MM.1S (cell line): ENCODE results near the gene MAP3K2.

Experiments used
- DNase-seq: peaks from one replicate; pipeline ENCODE4 v3.0.0-alpha.2; 2015
- H2AFZ ChIP-seq: fragments of 300-600 bp; sonication (generic); 2 replicates; pipeline ENCODE4 v1.6.0; 2016; ENCODE audit warnings: antibody characterized with exemption, low read length
- H3F3A ChIP-seq: fragments of 300-600 bp; sonication (generic); 2 replicates; pipeline ENCODE4 v1.6.1; 2016; ENCODE audit warnings: mild to moderate bottlenecking, antibody characterized with exemption, low read length, moderate library complexity, mixed read lengths; ENCODE audit not compliant: insufficient read depth
- H3K27ac ChIP-seq: fragments of 300-600 bp; sonication (generic); 2 replicates; pipeline ENCODE4 v1.5.1; 2016; ENCODE audit warnings: mild to moderate bottlenecking, low read length
- H3K27me3 ChIP-seq: fragments of 300-600 bp; sonication (generic); replicated peaks from 2 replicates; pipeline ENCODE4 v1.6.0; 2016; ENCODE audit warnings: low read length; ENCODE audit not compliant: insufficient read depth
- H3K36me3 ChIP-seq: fragments of 300-600 bp; sonication (generic); replicated peaks from 2 replicates; pipeline ENCODE4 v1.6.1; 2016; ENCODE audit warnings: mild to moderate bottlenecking, low read length, mixed read lengths; ENCODE audit not compliant: insufficient read depth
- H3K4me1 ChIP-seq: fragments of 300-600 bp; sonication (generic); 2 replicates; pipeline ENCODE4 v1.6.1; 2016; ENCODE audit warnings: low read length, mixed read lengths
- H3K4me2 ChIP-seq: fragments of 300-600 bp; sonication (generic); 2 replicates; pipeline ENCODE4 v1.6.0; 2016; ENCODE audit warnings: low read depth, low read length
- H3K4me3 ChIP-seq: fragments of 300-600 bp; sonication (generic); 2 replicates; pipeline ENCODE4 v1.5.1; 2016; ENCODE audit warnings: low read length, mixed read lengths
- H3K79me2 ChIP-seq: fragments of 300-600 bp; sonication (generic); 2 replicates; pipeline ENCODE4 v1.6.1; 2016; ENCODE audit warnings: mixed run types, low read length, mixed read lengths
- H3K9ac ChIP-seq: fragments of 300-600 bp; sonication (generic); 2 replicates; pipeline ENCODE4 v1.6.1; 2016; ENCODE audit warnings: low read length, mixed read lengths
- H3K9me2 ChIP-seq: fragments of 300-600 bp; sonication (generic); replicated peaks from 2 replicates; pipeline ENCODE4 v1.6.1; 2016; ENCODE audit warnings: mild to moderate bottlenecking, low read length, mixed read lengths; ENCODE audit not compliant: insufficient read depth
- H3K9me3 ChIP-seq: fragments of 300-600 bp; sonication (generic); replicated peaks from 2 replicates; pipeline ENCODE4 v1.6.1; 2016; ENCODE audit warnings: mild to moderate bottlenecking, low read length, mixed read lengths; ENCODE audit not compliant: insufficient read depth
- H4K20me1 ChIP-seq: fragments of 300-600 bp; sonication (generic); 2 replicates; pipeline ENCODE4 v1.6.1; 2016; ENCODE audit warnings: mild to moderate bottlenecking, low read length, moderate library complexity, mixed read lengths; ENCODE audit not compliant: insufficient read depth
- CTCF ChIP-seq: fragments of 300-600 bp; sonication (generic); IDR thresholded peaks from 2 replicates; pipeline ENCODE4 v1.5.1; 2016; ENCODE audit warnings: antibody characterized with exemption, low read length, mixed read lengths
- EZH2 ChIP-seq: fragments of 300-600 bp; sonication (generic); optimal IDR thresholded peaks from 2 replicates; pipeline ENCODE3; 2017; ENCODE audit warnings: low read depth, mild to moderate bottlenecking, antibody characterized with exemption, low read length, mixed read lengths
- EZH2phosphoT487 ChIP-seq: fragments of 300-600 bp; sonication (generic); IDR thresholded peaks from 2 replicates; pipeline ENCODE4 v1.6.1; 2018; ENCODE audit warnings: antibody characterized with exemption, low read length

MAP3K2 gene

GRCh38 chr2:127330753-127331152, 57.0 kb downstream of the MAP3K2 start:
- Histone ChIP-seq H3K4me1 (peaks cover 14% of the 10 kb centered on the region), H3K27me3 (no peaks in the 10 kb centered on the region), H3F3A (0 out of 2 replicates have a peak, but pooled peaks cover 6% of the 10 kb centered on the region), H3K4me3 (no peak overlapping the region), H3K9ac (no peak overlapping the region), H3K27ac (no peak overlapping the region; the same call in 1 of the 2 replicates), H3K36me3 (peaks cover 3% of the 10 kb centered on the region; the same call in 1 of the 2 replicates), H3K9me2 (no peaks in the 10 kb centered on the region), H3K9me3 (no peaks in the 10 kb centered on the region), H3K4me2 (no peak overlapping the region), H4K20me1 (no peaks in the 10 kb centered on the region), H3K79me2 (peaks cover 3% of the 10 kb centered on the region; the same call in 1 of the 2 replicates), H2AFZ (no peak overlapping the region)
- TF ChIP-seq EZH2, result no peak
- no peak for TF ChIP-seq CTCF
- no peak for TF ChIP-seq EZH2phosphoT487
- peak; percentile 60 for DNase-seq

- Histone ChIP-seq H3K9ac (no peak overlapping the region), H3K79me2 (0 out of 2 replicates have a peak, but pooled peaks cover 3% of the 10 kb centered on the region), H3K27me3 (no peaks in the 10 kb centered on the region), H3K4me1 (peaks cover 11% of the 10 kb centered on the region), H3K9me2 (no peaks in the 10 kb centered on the region), H3F3A (no peaks in the 10 kb centered on the region), H2AFZ (no peak overlapping the region), H4K20me1 (no peaks in the 10 kb centered on the region), H3K4me3 (no peak overlapping the region), H3K27ac (no peak overlapping the region), H3K4me2 (no peak overlapping the region), H3K36me3 (peaks cover 3% of the 10 kb centered on the region; the same call in 1 of the 2 replicates), H3K9me3 (no peaks in the 10 kb centered on the region)
- no peak for DNase-seq
- no peak for TF ChIP-seq EZH2phosphoT487
- no peak for TF ChIP-seq EZH2
- no peak for TF ChIP-seq CTCF
Measured at GRCh38 chr2:127326289-127326945, 61.4 kb downstream of the MAP3K2 start.

- Histone ChIP-seq H3K9me2 (no peaks in the 10 kb centered on the region), H3K4me3 (no peak overlapping the region), H3F3A (no peaks in the 10 kb centered on the region), H3K9ac (no peak overlapping the region), H3K4me2 (no peak overlapping the region), H3K27ac (no peak overlapping the region), H3K27me3 (no peaks in the 10 kb centered on the region), H3K36me3 (peaks cover 3% of the 10 kb centered on the region; the same call in 1 of the 2 replicates), H2AFZ (no peak overlapping the region), H3K79me2 (0 out of 2 replicates have a peak, but pooled peaks cover 3% of the 10 kb centered on the region), H3K9me3 (no peaks in the 10 kb centered on the region), H3K4me1 (no peaks in the 10 kb centered on the region), H4K20me1 (no peaks in the 10 kb centered on the region)
- TF ChIP-seq CTCF (peak; percentile 55), EZH2phosphoT487 (no peak)
- DNase-seq, result peak; percentile 15
Measured at GRCh38 chr2:127324635-127325034, 63.1 kb downstream of the MAP3K2 start.
